GM12878 (cell line): ENCODE data around the gene TNFRSF11A.

Source experiments
- ESRRA ChIP-seq: IDR thresholded peaks from 2 replicates; pipeline ENCODE4 v1.6.1; 2012; ENCODE audit warnings: mild to moderate bottlenecking, low read length, improper control_type of control experiment
- JUND ChIP-seq: IDR thresholded peaks from 2 replicates; pipeline ENCODE4 v1.6.1; 2012; ENCODE audit warnings: low read depth, mild to moderate bottlenecking, low read length, improper control_type of control experiment, moderate library complexity
- NRF1 ChIP-seq: conservative IDR thresholded peaks from 2 replicates; pipeline ENCODE4 v1.6.1; 2011; ENCODE audit warnings: mild to moderate bottlenecking, low read depth, low read length, improper control_type of control experiment
- POLR2A ChIP-seq: IDR thresholded peaks from 2 replicates; pipeline ENCODE4 v1.6.1; 2011; ENCODE audit warnings: low read depth, mild to moderate bottlenecking, low read length
- TF ChIP-seq, protein P1 (sequence below): fragments of 450-650 bp; IDR thresholded peaks from 2 replicates; pipeline ENCODE4 v1.6.1; 2017; ENCODE audit warnings: mild to moderate bottlenecking

DNA sequence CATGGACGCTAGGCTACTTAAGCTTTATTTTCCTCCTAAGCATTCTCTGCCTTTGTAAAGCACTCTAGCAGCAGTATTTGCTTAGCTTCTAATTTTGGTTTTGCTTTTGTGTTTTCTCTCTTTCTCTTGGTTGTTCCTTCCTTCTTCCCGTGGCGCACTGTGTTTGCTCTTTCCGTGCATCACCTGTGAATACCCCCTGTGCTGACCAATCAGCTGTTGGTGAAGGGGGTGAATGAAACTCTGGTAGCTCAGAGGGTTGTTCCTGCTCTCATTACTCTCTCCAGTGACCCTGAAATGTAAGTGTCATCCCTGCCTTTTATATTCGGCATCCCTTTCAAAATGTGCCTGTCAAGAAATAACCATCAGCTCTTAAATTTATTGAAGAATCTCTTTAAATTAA is 45.5 kb upstream of the TNFRSF11A start:
- no peak for TF ChIP-seq ESRRA
- TF ChIP-seq, protein P1, sequence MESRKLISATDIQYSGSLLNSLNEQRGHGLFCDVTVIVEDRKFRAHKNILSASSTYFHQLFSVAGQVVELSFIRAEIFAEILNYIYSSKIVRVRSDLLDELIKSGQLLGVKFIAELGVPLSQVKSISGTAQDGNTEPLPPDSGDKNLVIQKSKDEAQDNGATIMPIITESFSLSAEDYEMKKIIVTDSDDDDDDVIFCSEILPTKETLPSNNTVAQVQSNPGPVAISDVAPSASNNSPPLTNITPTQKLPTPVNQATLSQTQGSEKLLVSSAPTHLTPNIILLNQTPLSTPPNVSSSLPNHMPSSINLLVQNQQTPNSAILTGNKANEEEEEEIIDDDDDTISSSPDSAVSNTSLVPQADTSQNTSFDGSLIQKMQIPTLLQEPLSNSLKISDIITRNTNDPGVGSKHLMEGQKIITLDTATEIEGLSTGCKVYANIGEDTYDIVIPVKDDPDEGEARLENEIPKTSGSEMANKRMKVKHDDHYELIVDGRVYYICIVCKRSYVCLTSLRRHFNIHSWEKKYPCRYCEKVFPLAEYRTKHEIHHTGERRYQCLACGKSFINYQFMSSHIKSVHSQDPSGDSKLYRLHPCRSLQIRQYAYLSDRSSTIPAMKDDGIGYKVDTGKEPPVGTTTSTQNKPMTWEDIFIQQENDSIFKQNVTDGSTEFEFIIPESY: no peak
- TF ChIP-seq JUND: no peak
- TF ChIP-seq POLR2A: no peak
- no peak for TF ChIP-seq NRF1
